ENCODE data around the gene VWA5A.

The VWA5A gene

GRCh38 chr11:124080327-124081001 is 34.8 kb upstream of the VWA5A start:
- Mint-ChIP-seq H3K4me1 (ENCODE audit: low read depth) (peaks cover 7% of the 10 kb centered on the region), H3K36me3 (ENCODE audit: low read depth) (no peaks in the 10 kb centered on the region), H3K9me3 (no peaks in the 10 kb centered on the region), H3K27me3 (peaks cover 36% of the 10 kb centered on the region), H3K27ac (no peak overlapping the region), H3K4me3 (no peak overlapping the region)

- peaks cover 2% of the 10 kb centered on the region for H3K4me1 Mint-ChIP-seq (ENCODE audit: low read depth)
- peaks cover 37% of the 10 kb centered on the region for H3K27me3 Mint-ChIP-seq
- no peaks in the 10 kb centered on the region for H3K36me3 Mint-ChIP-seq (ENCODE audit: low read depth)
- H3K27ac Mint-ChIP-seq = no peak overlapping the region
- no peaks in the 10 kb centered on the region for H3K9me3 Mint-ChIP-seq
- H3K4me3 Mint-ChIP-seq = no peak overlapping the region
Observed at GRCh38 chr11:124081483-124081882, 33.8 kb upstream of the VWA5A start.

- H3K4me3 Mint-ChIP-seq = no peak overlapping the region
- H3K4me1 Mint-ChIP-seq (ENCODE audit: low read depth) = no peaks in the 10 kb centered on the region
- peaks cover 37% of the 10 kb centered on the region for H3K27me3 Mint-ChIP-seq
- H3K36me3 Mint-ChIP-seq (ENCODE audit: low read depth) = no peaks in the 10 kb centered on the region
- no peak overlapping the region for H3K27ac Mint-ChIP-seq
- no peaks in the 10 kb centered on the region for H3K9me3 Mint-ChIP-seq
Observed at GRCh38 chr11:124082371-124082770, 32.9 kb upstream of the VWA5A start.

- Mint-ChIP-seq H3K27ac (no peak overlapping the region), H3K4me3 (no peak overlapping the region), H3K4me1 (ENCODE audit: low read depth) (no peaks in the 10 kb centered on the region), H3K36me3 (ENCODE audit: low read depth) (no peaks in the 10 kb centered on the region), H3K9me3 (no peaks in the 10 kb centered on the region), H3K27me3 (peaks cover 26% of the 10 kb centered on the region)
Observed at GRCh38 chr11:124085583-124085982, 29.7 kb upstream of the VWA5A start.

GRCh38 chr11:124085997-124086846 is 29.0 kb upstream of the VWA5A start:
- no peaks in the 10 kb centered on the region for H3K4me1 Mint-ChIP-seq (ENCODE audit: low read depth)
- peaks cover 29% of the 10 kb centered on the region for H3K27me3 Mint-ChIP-seq
- no peaks in the 10 kb centered on the region for H3K36me3 Mint-ChIP-seq (ENCODE audit: low read depth)
- no peak overlapping the region for H3K4me3 Mint-ChIP-seq
- H3K9me3 Mint-ChIP-seq = no peaks in the 10 kb centered on the region
- no peak overlapping the region for H3K27ac Mint-ChIP-seq

GRCh38 chr11:124090996-124091395 is 24.3 kb upstream of the VWA5A start:
- peaks cover 29% of the 10 kb centered on the region for H3K27me3 Mint-ChIP-seq
- H3K4me1 Mint-ChIP-seq (ENCODE audit: low read depth) = no peaks in the 10 kb centered on the region
- H3K36me3 Mint-ChIP-seq (ENCODE audit: low read depth) = no peaks in the 10 kb centered on the region
- no peak overlapping the region for H3K27ac Mint-ChIP-seq
- no peak overlapping the region for H3K4me3 Mint-ChIP-seq
- no peaks in the 10 kb centered on the region for H3K9me3 Mint-ChIP-seq

- H3K27me3 Mint-ChIP-seq = peaks cover 39% of the 10 kb centered on the region
- no peaks in the 10 kb centered on the region for H3K36me3 Mint-ChIP-seq (ENCODE audit: low read depth)
- H3K4me3 Mint-ChIP-seq = no peak overlapping the region
- H3K4me1 Mint-ChIP-seq (ENCODE audit: low read depth) = no peaks in the 10 kb centered on the region
- no peak overlapping the region for H3K27ac Mint-ChIP-seq
- no peaks in the 10 kb centered on the region for H3K9me3 Mint-ChIP-seq
Observed at GRCh38 chr11:124093330-124093729, 21.9 kb upstream of the VWA5A start.

- Mint-ChIP-seq H3K4me1 (ENCODE audit: low read depth) (no peaks in the 10 kb centered on the region), H3K27ac (no peak overlapping the region), H3K27me3 (peaks cover 46% of the 10 kb centered on the region), H3K4me3 (no peak overlapping the region), H3K9me3 (no peaks in the 10 kb centered on the region), H3K36me3 (ENCODE audit: low read depth) (no peaks in the 10 kb centered on the region)
Observed at GRCh38 chr11:124094731-124095130, 20.5 kb upstream of the VWA5A start.

- Mint-ChIP-seq H3K27me3 (peaks cover 54% of the 10 kb centered on the region), H3K4me3 (no peak overlapping the region), H3K27ac (no peak overlapping the region), H3K4me1 (ENCODE audit: low read depth) (no peaks in the 10 kb centered on the region), H3K9me3 (no peaks in the 10 kb centered on the region), H3K36me3 (ENCODE audit: low read depth) (no peaks in the 10 kb centered on the region)
Observed at GRCh38 chr11:124096364-124096763, 18.9 kb upstream of the VWA5A start.

- Mint-ChIP-seq H3K4me3 (no peak overlapping the region), H3K27ac (no peak overlapping the region), H3K36me3 (ENCODE audit: low read depth) (no peaks in the 10 kb centered on the region), H3K27me3 (peaks cover 59% of the 10 kb centered on the region), H3K9me3 (no peaks in the 10 kb centered on the region), H3K4me1 (ENCODE audit: low read depth) (no peaks in the 10 kb centered on the region)
Observed at GRCh38 chr11:124098141-124098540, 17.1 kb upstream of the VWA5A start.

- Mint-ChIP-seq H3K27me3 (peaks cover 65% of the 10 kb centered on the region), H3K9me3 (no peaks in the 10 kb centered on the region), H3K4me3 (no peak overlapping the region), H3K36me3 (ENCODE audit: low read depth) (no peaks in the 10 kb centered on the region), H3K4me1 (ENCODE audit: low read depth) (no peaks in the 10 kb centered on the region), H3K27ac (no peak overlapping the region)
Observed at GRCh38 chr11:124101737-124102136, 13.5 kb upstream of the VWA5A start.

- peaks cover 33% of the 10 kb centered on the region for H3K27me3 Mint-ChIP-seq
Observed at GRCh38 chr11:124108156-124108555, 7.1 kb upstream of the VWA5A start.

GRCh38 chr11:124109377-124109776 is 5.9 kb upstream of the VWA5A start:
- Mint-ChIP-seq H3K4me3 (no peak overlapping the region), H3K9me3 (no peaks in the 10 kb centered on the region), H3K27me3 (peaks cover 23% of the 10 kb centered on the region), H3K27ac (no peak overlapping the region), H3K4me1 (ENCODE audit: low read depth) (peaks cover 3% of the 10 kb centered on the region), H3K36me3 (ENCODE audit: low read depth) (no peaks in the 10 kb centered on the region)

More at GRCh38 chr11:124108156-124108555, 7.1 kb upstream of the VWA5A start:
- H3K4me3 Mint-ChIP-seq = no peak overlapping the region
- H3K27ac Mint-ChIP-seq = no peak overlapping the region
- no peaks in the 10 kb centered on the region for H3K4me1 Mint-ChIP-seq (ENCODE audit: low read depth)
- H3K36me3 Mint-ChIP-seq (ENCODE audit: low read depth) = no peaks in the 10 kb centered on the region
- no peaks in the 10 kb centered on the region for H3K9me3 Mint-ChIP-seq

GRCh38 chr11:124110201-124110600 is 5.0 kb upstream of the VWA5A start:
- H3K36me3 Mint-ChIP-seq (ENCODE audit: low read depth) = no peaks in the 10 kb centered on the region
- no peak overlapping the region for H3K27ac Mint-ChIP-seq
- H3K9me3 Mint-ChIP-seq = no peaks in the 10 kb centered on the region
- H3K4me1 Mint-ChIP-seq (ENCODE audit: low read depth) = peaks cover 8% of the 10 kb centered on the region
- peaks cover 15% of the 10 kb centered on the region for H3K27me3 Mint-ChIP-seq
- no peak overlapping the region for H3K4me3 Mint-ChIP-seq

GRCh38 chr11:124113890-124114289 is 1.4 kb upstream of the VWA5A start:
- H3K4me3 Mint-ChIP-seq = no peak overlapping the region
- H3K27me3 Mint-ChIP-seq = peaks cover 3% of the 10 kb centered on the region
- no peak overlapping the region for H3K27ac Mint-ChIP-seq
- H3K36me3 Mint-ChIP-seq (ENCODE audit: low read depth) = peaks cover 6% of the 10 kb centered on the region
- H3K4me1 Mint-ChIP-seq (ENCODE audit: low read depth) = peaks cover 27% of the 10 kb centered on the region
- no peaks in the 10 kb centered on the region for H3K9me3 Mint-ChIP-seq
